Colon (tissue), 2 donors: ENCODE measurements around the gene COL27A1.

Experiments used
- FAIRE-seq: peaks from 2 replicates; lab custom pipeline; 2012; peaks lifted over from hg19 to GRCh38; lab: Jason Lieb, UNC
- donor health status: control.
- donor health status: control.

The COL27A1 gene

GRCh38 chr9:114248299-114248707, 93.0 kb downstream of the COL27A1 start:
- no peak for FAIRE-seq

GRCh38 chr9:114249424-114250234, 94.3 kb downstream of the COL27A1 start:
- FAIRE-seq, result no peak

GRCh38 chr9:114250235-114250568, 94.9 kb downstream of the COL27A1 start:
- FAIRE-seq, result no peak

GRCh38 chr9:114250648-114251047, 95.3 kb downstream of the COL27A1 start:
- FAIRE-seq, result no peak

- no peak for FAIRE-seq
Measured at GRCh38 chr9:114252394-114252793, 97.1 kb downstream of the COL27A1 start.

- FAIRE-seq, result no peak
Measured at GRCh38 chr9:114256827-114257328, 101.5 kb downstream of the COL27A1 start.

GRCh38 chr9:114258218-114258617, 102.9 kb downstream of the COL27A1 start:
- no peak for FAIRE-seq

GRCh38 chr9:114258866-114259797, 103.8 kb downstream of the COL27A1 start:
- no peak for FAIRE-seq

GRCh38 chr9:114259798-114260523, 104.6 kb downstream of the COL27A1 start:
- no peak for FAIRE-seq

- FAIRE-seq, result no peak
Measured at GRCh38 chr9:114261026-114261425, 105.7 kb downstream of the COL27A1 start.

GRCh38 chr9:114261987-114262386, 106.7 kb downstream of the COL27A1 start:
- FAIRE-seq, result no peak

GRCh38 chr9:114263853-114264510, 108.6 kb downstream of the COL27A1 start:
- FAIRE-seq, result no peak

- FAIRE-seq, result no peak
Measured at GRCh38 chr9:114264806-114265550, 109.6 kb downstream of the COL27A1 start.

- no peak for FAIRE-seq
Measured at GRCh38 chr9:114266969-114267368, 111.6 kb downstream of the COL27A1 start.

GRCh38 chr9:114269023-114269422, 113.7 kb downstream of the COL27A1 start:
- no peak for FAIRE-seq

GRCh38 chr9:114270120-114270975, 115.0 kb downstream of the COL27A1 start:
- no peak for FAIRE-seq

- no peak for FAIRE-seq
Measured at GRCh38 chr9:114271556-114272510, 116.5 kb downstream of the COL27A1 start.

GRCh38 chr9:114272739-114273431, 117.5 kb downstream of the COL27A1 start:
- no peak for FAIRE-seq
